Activated T-helper 1 cell treated with anti-CD3 and anti-CD28 coated beads, Interleukin-12 subunit alpha, Interleukin-12 subunit beta, Interleukin-2, Interleukin-4 antibody, amounts not matched to agents 30 ng/mL and 10 ng/mL and 1 ng/mL, durations not matched to agents 14 hours and 24 hours and 36 hours (primary cell): Measurements from ENCODE around the gene UNCX. TPM values are rescaled to one million over a fixed set of nuclear protein-coding genes. Genes with fewer than 3 reads are reported as not detected.
"Not testable (repeated sequence)": the region's sequence is repeated elsewhere in the genome, so short reads cannot be mapped to it uniquely, and the experiment has no call there.

Experiments used
- DNase-seq: peaks from one replicate; pipeline ENCODE4 v3.0.0; 2021; ENCODE audit warnings: low spot score
- H3K27ac Mint-ChIP-seq: one replicate; pipeline ENCODE4 v1.8.0; 2021; ENCODE audit warnings: mild to moderate bottlenecking, mixed read lengths
- H3K27me3 Mint-ChIP-seq: one replicate; pipeline ENCODE4 v1.8.0; 2022; ENCODE audit warnings: mild to moderate bottlenecking, moderate library complexity, mixed read lengths; ENCODE audit not compliant: insufficient read depth
- H3K36me3 Mint-ChIP-seq: one replicate; pipeline ENCODE4 v1.8.0; 2021; ENCODE audit warnings: low read depth, mixed read lengths
- H3K4me1 Mint-ChIP-seq: one replicate; pipeline ENCODE4 v1.8.0; 2021; ENCODE audit warnings: low read depth, mixed read lengths
- H3K4me3 Mint-ChIP-seq: one replicate; pipeline ENCODE4 v1.8.0; 2021; ENCODE audit warnings: mild to moderate bottlenecking, moderate library complexity, mixed read lengths
- H3K9me3 Mint-ChIP-seq: one replicate; pipeline ENCODE4 v1.8.0; 2021; ENCODE audit warnings: mixed read lengths
- intact Hi-C: fragments of 100-400 bp; cut with micrococcal nuclease; formaldehyde crosslinking; loops from one replicate; pipeline ENCODE4 v1.15.1; 2024
- total RNA-seq: library from RNA; stranded (reverse); gene quantifications from 2 replicates; pipeline ENCODE4 v1.2.3, GENCODE V29; 2022

The UNCX gene
- total RNA-seq, 1 donor from 2014 or later = not detected

GRCh38 chr7:1204460-1205140 is 28.1 kb upstream of the UNCX start:
- Mint-ChIP-seq H3K4me1 (no peaks in the 10 kb centered on the region), H3K4me3 (no peak overlapping the region), H3K9me3 (no peaks in the 10 kb centered on the region), H3K27me3 (peaks cover 5% of the 10 kb centered on the region), H3K27ac (no peak overlapping the region), H3K36me3 (no peaks in the 10 kb centered on the region)
- intact Hi-C loops = no loop called here
- no peak for DNase-seq

- H3K36me3 Mint-ChIP-seq, H3K4me1 Mint-ChIP-seq: not testable (repeated sequence)
Observed at GRCh38 chr7:1205742-1206141, 26.9 kb upstream of the UNCX start.

GRCh38 chr7:1209097-1209496 is 23.6 kb upstream of the UNCX start:
- Mint-ChIP-seq H3K4me3 (no peak overlapping the region), H3K27ac (no peak overlapping the region), H3K27me3 (peaks cover 31% of the 10 kb centered on the region), H3K9me3 (no peaks in the 10 kb centered on the region), H3K36me3 (no peaks in the 10 kb centered on the region), H3K4me1 (no peaks in the 10 kb centered on the region)
- DNase-seq = no peak
- intact Hi-C loops = no loop called here

More at GRCh38 chr7:1205742-1206141, 26.9 kb upstream of the UNCX start:
- DNase-seq, H3K9me3 Mint-ChIP-seq, intact Hi-C loops, H3K27ac Mint-ChIP-seq, H3K4me3 Mint-ChIP-seq: not testable (repeated sequence)
- peaks cover 14% of the 10 kb centered on the region for H3K27me3 Mint-ChIP-seq

GRCh38 chr7:1210321-1210978 is 22.2 kb upstream of the UNCX start:
- intact Hi-C loops = no loop called here
- H3K27ac Mint-ChIP-seq = no peak overlapping the region
- no peaks in the 10 kb centered on the region for H3K36me3 Mint-ChIP-seq
- no peaks in the 10 kb centered on the region for H3K9me3 Mint-ChIP-seq
- peaks cover 31% of the 10 kb centered on the region for H3K27me3 Mint-ChIP-seq
- H3K4me3 Mint-ChIP-seq = no peak overlapping the region
- no peaks in the 10 kb centered on the region for H3K4me1 Mint-ChIP-seq
- DNase-seq = no peak

- Mint-ChIP-seq H3K9me3 (no peaks in the 10 kb centered on the region), H3K4me1 (no peaks in the 10 kb centered on the region), H3K4me3 (no peak overlapping the region), H3K36me3 (no peaks in the 10 kb centered on the region), H3K27ac (no peak overlapping the region), H3K27me3 (peaks cover 31% of the 10 kb centered on the region)
- intact Hi-C loops = no loop called here
- DNase-seq = no peak
Observed at GRCh38 chr7:1210979-1211608, 21.6 kb upstream of the UNCX start.

- Mint-ChIP-seq H3K27ac (no peak overlapping the region), H3K36me3 (no peaks in the 10 kb centered on the region)
Observed at GRCh38 chr7:1211611-1212010, 21.1 kb upstream of the UNCX start.

GRCh38 chr7:1212025-1212424 is 20.6 kb upstream of the UNCX start:
- H3K9me3 Mint-ChIP-seq, H3K36me3 Mint-ChIP-seq, H3K4me3 Mint-ChIP-seq, intact Hi-C loops, H3K4me1 Mint-ChIP-seq, DNase-seq, H3K27ac Mint-ChIP-seq: not testable (repeated sequence)
- peaks cover 31% of the 10 kb centered on the region for H3K27me3 Mint-ChIP-seq

More at GRCh38 chr7:1211611-1212010, 21.1 kb upstream of the UNCX start:
- Mint-ChIP-seq H3K9me3 (no peaks in the 10 kb centered on the region), H3K27me3 (peaks cover 31% of the 10 kb centered on the region), H3K4me1 (no peaks in the 10 kb centered on the region), H3K4me3 (no peak overlapping the region)
- DNase-seq = no peak
- intact Hi-C loops = no loop called here

- Mint-ChIP-seq H3K27me3 (peaks cover 29% of the 10 kb centered on the region), H3K4me3 (no peak overlapping the region), H3K27ac (no peak overlapping the region), H3K9me3 (no peaks in the 10 kb centered on the region), H3K36me3 (no peaks in the 10 kb centered on the region), H3K4me1 (no peaks in the 10 kb centered on the region)
- intact Hi-C loops = no loop called here
- no peak for DNase-seq
Observed at GRCh38 chr7:1214516-1214915, 18.2 kb upstream of the UNCX start.

GRCh38 chr7:1218541-1219165 is 14.0 kb upstream of the UNCX start:
- Mint-ChIP-seq H3K27me3 (peaks cover 27% of the 10 kb centered on the region), H3K36me3 (no peaks in the 10 kb centered on the region), H3K27ac (no peak overlapping the region), H3K4me3 (no peak overlapping the region), H3K9me3 (no peaks in the 10 kb centered on the region), H3K4me1 (no peaks in the 10 kb centered on the region)
- DNase-seq = no peak
- intact Hi-C loops = no loop called here

- Mint-ChIP-seq H3K4me3 (no peak overlapping the region), H3K27ac (no peak overlapping the region), H3K27me3 (peaks cover 27% of the 10 kb centered on the region), H3K4me1 (no peaks in the 10 kb centered on the region), H3K36me3 (no peaks in the 10 kb centered on the region), H3K9me3 (no peaks in the 10 kb centered on the region)
- intact Hi-C loops = no loop called here
- DNase-seq = no peak
Observed at GRCh38 chr7:1219498-1219897, 13.2 kb upstream of the UNCX start.

- no peak overlapping the region for H3K27ac Mint-ChIP-seq
- H3K27me3 Mint-ChIP-seq = peaks cover 27% of the 10 kb centered on the region
- intact Hi-C loops = no loop called here
- H3K4me3 Mint-ChIP-seq = no peak overlapping the region
- H3K4me1 Mint-ChIP-seq = no peaks in the 10 kb centered on the region
- DNase-seq = no peak
- no peaks in the 10 kb centered on the region for H3K36me3 Mint-ChIP-seq
- no peaks in the 10 kb centered on the region for H3K9me3 Mint-ChIP-seq
Observed at GRCh38 chr7:1220000-1220726, 12.5 kb upstream of the UNCX start.

GRCh38 chr7:1220977-1221745 is 11.5 kb upstream of the UNCX start:
- H3K9me3 Mint-ChIP-seq = no peaks in the 10 kb centered on the region
- H3K27me3 Mint-ChIP-seq = peaks cover 36% of the 10 kb centered on the region
- no peak for DNase-seq
- H3K4me3 Mint-ChIP-seq = no peak overlapping the region
- intact Hi-C loops = no loop called here
- H3K27ac Mint-ChIP-seq = no peak overlapping the region
- no peaks in the 10 kb centered on the region for H3K36me3 Mint-ChIP-seq
- no peaks in the 10 kb centered on the region for H3K4me1 Mint-ChIP-seq
